Neural cell (in vitro differentiated cells): ENCODE results near the gene GPI. TPM values are rescaled to one million over a fixed set of nuclear protein-coding genes. Genes with fewer than 3 reads are reported as not detected.

Source experiments
- H2AFZ ChIP-seq: fragments of 200-600, 300-800 bp; sonication (generic), shearing (Covaris generic); 2 replicates; pipeline ENCODE4 v1.6.0; 2014; ENCODE audit warnings: low read depth, mild to moderate bottlenecking, antibody characterized with exemption, low read length, moderate library complexity
- H3F3A ChIP-seq: fragments of 200-600 bp; shearing (Covaris generic); 2 replicates; pipeline ENCODE4 v1.6.1; 2016; ENCODE audit warnings: mild to moderate bottlenecking, moderate library complexity, mixed read lengths, antibody characterized with exemption, low read length; ENCODE audit not compliant: insufficient read depth, poor library complexity, severe bottlenecking
- H3K27ac ChIP-seq: fragments of 200-600, 300-800 bp; sonication (generic), shearing (Covaris generic); 2 replicates; pipeline ENCODE4 v1.5.1; 2014; ENCODE audit warnings: mild to moderate bottlenecking, low read length, moderate library complexity
- H3K27me3 ChIP-seq: fragments of 300-800, 200-600 bp; sonication (generic), shearing (Covaris generic); 2 replicates; pipeline ENCODE4 v1.6.0; 2014; ENCODE audit warnings: mild to moderate bottlenecking, low read depth, low read length, moderate library complexity; ENCODE audit not compliant: insufficient read depth
- H3K36me3 ChIP-seq: fragments of 300-800, 200-600 bp; sonication (generic), shearing (Covaris generic); 2 replicates; pipeline ENCODE4 v1.5.1; 2014; ENCODE audit warnings: mild to moderate bottlenecking, antibody characterized with exemption, low read length, moderate library complexity; ENCODE audit not compliant: insufficient read depth
- H3K4me2 ChIP-seq: fragments of 300-800, 200-600 bp; sonication (generic), shearing (Covaris generic); 2 replicates; pipeline ENCODE4 v1.6.0; 2014; ENCODE audit warnings: mild to moderate bottlenecking, low read length
- H3K4me3 ChIP-seq: fragments of 300-800, 200-600 bp; sonication (generic), shearing (Covaris generic); 2 replicates; pipeline ENCODE4 v1.5.1; 2014; ENCODE audit warnings: mild to moderate bottlenecking, low read length, moderate library complexity
- H3K79me2 ChIP-seq: fragments of 200-600 bp; shearing (Covaris generic); replicated peaks from 2 replicates; pipeline ENCODE4 v1.6.0; 2014; ENCODE audit warnings: mild to moderate bottlenecking, low read length, moderate library complexity; ENCODE audit not compliant: insufficient read depth
- H3K9ac ChIP-seq: fragments of 300-800, 200-600 bp; sonication (generic), shearing (Covaris generic); 2 replicates; pipeline ENCODE4 v1.6.1; 2016; ENCODE audit warnings: mild to moderate bottlenecking, low read length, mixed read lengths
- H3K9me2 ChIP-seq: fragments of 200-600 bp; shearing (Covaris generic); 2 replicates; pipeline ENCODE4 v1.6.1; 2016; ENCODE audit warnings: mild to moderate bottlenecking, low read length, mixed read lengths; ENCODE audit not compliant: insufficient read depth
- H3K9me3 ChIP-seq: fragments of 200-600, 300-800 bp; sonication (generic), shearing (Covaris generic); 2 replicates; pipeline ENCODE4 v1.6.1; 2016; ENCODE audit warnings: mild to moderate bottlenecking, mixed run types, low read length, moderate library complexity, mixed read lengths
- H4K20me1 ChIP-seq: fragments of 200-600 bp; shearing (Covaris generic); 2 replicates; pipeline ENCODE4 v1.6.1; 2016; ENCODE audit warnings: mild to moderate bottlenecking, mixed run types; ENCODE audit not compliant: insufficient read depth
- EP300 ChIP-seq: fragments of 450-650 bp; conservative IDR thresholded peaks from 2 replicates; pipeline ENCODE4 v1.6.1; 2014; ENCODE audit warnings: antibody characterized with exemption, mild to moderate bottlenecking, moderate library complexity; ENCODE audit not compliant: poor library complexity, severe bottlenecking
- EZH2 ChIP-seq: fragments of 200-600, 300-800 bp; shearing (Covaris generic), sonication (generic); IDR thresholded peaks from 2 replicates; pipeline ENCODE4 v1.6.1; 2014; ENCODE audit warnings: antibody characterized with exemption, low read length, borderline replicate concordance, mild to moderate bottlenecking; ENCODE audit not compliant: insufficient read depth, poor library complexity, severe bottlenecking
- MXI1 ChIP-seq: fragments of 450-650 bp; conservative IDR thresholded peaks from 2 replicates; pipeline ENCODE4 v1.6.1; 2014; ENCODE audit warnings: antibody characterized with exemption, mild to moderate bottlenecking; ENCODE audit not compliant: poor library complexity, severe bottlenecking
- POLR2AphosphoS5 ChIP-seq: IDR thresholded peaks from 2 replicates; pipeline ENCODE4 v1.6.1; 2012
- RAD21 ChIP-seq: fragments of 450-650 bp; conservative IDR thresholded peaks from 2 replicates; pipeline ENCODE4 v1.6.1; 2014; ENCODE audit warnings: antibody characterized with exemption, mild to moderate bottlenecking, moderate library complexity
- REST ChIP-seq: IDR thresholded peaks from 2 replicates; pipeline ENCODE4 v1.6.1; 2012; ENCODE audit warnings: borderline replicate concordance
- SMC3 ChIP-seq: fragments of 450-650 bp; conservative IDR thresholded peaks from 2 replicates; pipeline ENCODE4 v1.6.1; 2014; ENCODE audit warnings: antibody characterized with exemption, mild to moderate bottlenecking, moderate library complexity; ENCODE audit not compliant: poor library complexity
- TAF1 ChIP-seq: IDR thresholded peaks from 2 replicates; pipeline ENCODE4 v1.6.1; 2012; ENCODE audit warnings: low read depth
- polyA plus RNA-seq: library from polyadenylated mRNA; depleted of rRNA; stranded (reverse); fragments of >200 nt; gene quantifications from 2 replicates; pipeline ENCODE4 v1.2.3, GENCODE V29; 2014
- TF ChIP-seq, protein P1 (sequence below): fragments of 450-650 bp; IDR thresholded peaks from 2 replicates; pipeline ENCODE4 v1.5.1; 2014; ENCODE audit warnings: antibody characterized with exemption, mild to moderate bottlenecking, moderate library complexity; ENCODE audit not compliant: poor library complexity, severe bottlenecking

The GPI gene
- polyA plus RNA-seq, 1 donor from 2014 or later: 113 TPM

GRCh38 chr19:34436716-34437115 lies 71.7 kb downstream of the GPI start:
- Histone ChIP-seq H3K27ac (no peak overlapping the region), H3K36me3 (peaks cover 7% of the 10 kb centered on the region), H3K4me2 (no peak overlapping the region), H3F3A (no peaks in the 10 kb centered on the region), H3K4me3 (no peak overlapping the region), H3K9me2 (no peaks in the 10 kb centered on the region), H3K9ac (no peak overlapping the region), H2AFZ (no peak overlapping the region), H3K27me3 (no peaks in the 10 kb centered on the region), H3K9me3 (no peaks in the 10 kb centered on the region), H3K79me2 (peaks cover 49% of the 10 kb centered on the region), H4K20me1 (no peaks in the 10 kb centered on the region)
- no peak for TF ChIP-seq REST
- no peak for TF ChIP-seq MXI1
- no peak for TF ChIP-seq POLR2AphosphoS5
- no peak for TF ChIP-seq EZH2
- no peak for TF ChIP-seq SMC3
- TF ChIP-seq, protein P1, sequence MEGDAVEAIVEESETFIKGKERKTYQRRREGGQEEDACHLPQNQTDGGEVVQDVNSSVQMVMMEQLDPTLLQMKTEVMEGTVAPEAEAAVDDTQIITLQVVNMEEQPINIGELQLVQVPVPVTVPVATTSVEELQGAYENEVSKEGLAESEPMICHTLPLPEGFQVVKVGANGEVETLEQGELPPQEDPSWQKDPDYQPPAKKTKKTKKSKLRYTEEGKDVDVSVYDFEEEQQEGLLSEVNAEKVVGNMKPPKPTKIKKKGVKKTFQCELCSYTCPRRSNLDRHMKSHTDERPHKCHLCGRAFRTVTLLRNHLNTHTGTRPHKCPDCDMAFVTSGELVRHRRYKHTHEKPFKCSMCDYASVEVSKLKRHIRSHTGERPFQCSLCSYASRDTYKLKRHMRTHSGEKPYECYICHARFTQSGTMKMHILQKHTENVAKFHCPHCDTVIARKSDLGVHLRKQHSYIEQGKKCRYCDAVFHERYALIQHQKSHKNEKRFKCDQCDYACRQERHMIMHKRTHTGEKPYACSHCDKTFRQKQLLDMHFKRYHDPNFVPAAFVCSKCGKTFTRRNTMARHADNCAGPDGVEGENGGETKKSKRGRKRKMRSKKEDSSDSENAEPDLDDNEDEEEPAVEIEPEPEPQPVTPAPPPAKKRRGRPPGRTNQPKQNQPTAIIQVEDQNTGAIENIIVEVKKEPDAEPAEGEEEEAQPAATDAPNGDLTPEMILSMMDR: no peak
- no peak for TF ChIP-seq TAF1
- TF ChIP-seq RAD21: no peak
- no peak for TF ChIP-seq EP300

GRCh38 chr19:34448191-34448590 lies 83.2 kb downstream of the GPI start:
- Histone ChIP-seq H3K9ac (no peak overlapping the region), H4K20me1 (no peaks in the 10 kb centered on the region), H3F3A (no peaks in the 10 kb centered on the region), H3K4me3 (no peak overlapping the region), H3K4me2 (no peak overlapping the region), H3K9me3 (no peaks in the 10 kb centered on the region), H3K79me2 (no peaks in the 10 kb centered on the region), H3K27me3 (no peaks in the 10 kb centered on the region), H3K36me3 (no peaks in the 10 kb centered on the region), H3K27ac (no peak overlapping the region), H2AFZ (no peak overlapping the region), H3K9me2 (no peaks in the 10 kb centered on the region)
- TF ChIP-seq RAD21 (no peak), EP300 (no peak), POLR2AphosphoS5 (no peak), REST (no peak), MXI1 (no peak), TAF1 (no peak), SMC3 (no peak), EZH2 (no peak)
- TF ChIP-seq, protein P1: no peak
